IMR-90 (cell line): ENCODE results near the gene DYNC1LI2. TPM values are rescaled to one million over a fixed set of nuclear protein-coding genes. Genes with fewer than 3 reads are reported as not detected.
A peak's percentile ranks its signal among the peaks of the same experiment; 100 is the strongest.

Experiments used
- ATAC-seq: fragments of 200-7000 bp; cut with Tn5 transposase; 2 replicates; pipeline ENCODE4 v1.9.1; 2020; ENCODE audit warnings: low read depth, mild to moderate bottlenecking, moderate library complexity
- BruUV-seq: library from RNA; stranded (reverse); fragments of 400-500 nt; replicated peaks from 2 replicates; lab custom pipeline; 2021; lab: Mats Ljungman, UMichigan
- CTCF ChIA-PET: fragments of 300-600 bp; formaldehyde crosslinking; extraction: SDS; loops from one replicate; lab custom pipeline; 2021; ENCODE audit warnings: antibody characterized with exemption; lab: Yijun Ruan, JAX
- POLR2A ChIA-PET: fragments of 300-600 bp; sonication (Branson Sonifier 250); formaldehyde crosslinking; loops from one replicate; lab custom pipeline; 2022; ENCODE audit warnings: antibody characterized with exemption; ENCODE audit not compliant: unreplicated experiment; lab: Charles Lee
- DNase-seq: peaks from one replicate; pipeline ENCODE4 v3.0.0; 2013
- H2AFZ ChIP-seq: replicated peaks from 2 replicates; pipeline ENCODE3; 2013; ENCODE audit warnings: low read length, mild to moderate bottlenecking; ENCODE audit not compliant: poor library complexity
- H2AK5ac ChIP-seq: 2 replicates; pipeline ENCODE4 v1.6.1; 2013; ENCODE audit warnings: low read depth, low read length, inconsistent platforms
- H2AK9ac ChIP-seq: replicated peaks from 2 replicates; pipeline ENCODE3; 2013; ENCODE audit warnings: mild to moderate bottlenecking, low read depth, low read length, moderate library complexity; ENCODE audit not compliant: poor library complexity
- H2BK120ac ChIP-seq: 2 replicates; pipeline ENCODE4 v1.6.1; 2013; ENCODE audit warnings: low read depth, low read length, inconsistent platforms
- H2BK15ac ChIP-seq: 3 replicates; pipeline ENCODE4 v1.6.1; 2013; ENCODE audit warnings: low read depth, low read length, inconsistent platforms
- H2BK20ac ChIP-seq: 2 replicates; pipeline ENCODE4 v1.6.1; 2013; ENCODE audit warnings: low read depth, mild to moderate bottlenecking, inconsistent platforms, low read length, moderate library complexity
- H2BK5ac ChIP-seq: 2 replicates; pipeline ENCODE4 v1.6.1; 2013; ENCODE audit warnings: mild to moderate bottlenecking, low read depth, low read length, inconsistent platforms; ENCODE audit not compliant: poor library complexity, severe bottlenecking
- H3K14ac ChIP-seq: replicated peaks from 2 replicates; pipeline ENCODE4 v1.6.1; 2013; ENCODE audit warnings: low read depth, low read length, inconsistent platforms
- H3K18ac ChIP-seq: 2 replicates; pipeline ENCODE4 v1.6.1; 2013; ENCODE audit warnings: low read depth, low read length, control low read depth
- H3K23ac ChIP-seq: 2 replicates; pipeline ENCODE4 v1.6.1; 2013; ENCODE audit warnings: low read depth, low read length, inconsistent platforms
- H3K27ac ChIP-seq: 2 replicates; pipeline ENCODE4 v1.5.1; 2013; ENCODE audit warnings: mild to moderate bottlenecking, control low read depth, low read length; ENCODE audit not compliant: insufficient read depth
- H3K27me3 ChIP-seq: 2 replicates; pipeline ENCODE4 v1.6.1; 2013; ENCODE audit warnings: low read length; ENCODE audit not compliant: control insufficient read depth, insufficient read depth
- H3K36me3 ChIP-seq: 2 replicates; pipeline ENCODE4 v1.6.1; 2013; ENCODE audit warnings: low read length, mixed read lengths; ENCODE audit not compliant: control insufficient read depth, insufficient read depth
- H3K4ac ChIP-seq: 2 replicates; pipeline ENCODE4 v1.6.1; 2013; ENCODE audit warnings: low read depth, low read length, inconsistent platforms
- H3K4me1 ChIP-seq: 2 replicates; pipeline ENCODE4 v1.6.1; 2013; ENCODE audit warnings: low read length, mixed read lengths; ENCODE audit not compliant: control insufficient read depth, insufficient read depth
- H3K4me2 ChIP-seq: 2 replicates; pipeline ENCODE4 v1.6.1; 2013; ENCODE audit warnings: low read depth, mild to moderate bottlenecking, control low read depth, low read length, moderate library complexity
- H3K4me3 ChIP-seq: 2 replicates; pipeline ENCODE4 v1.5.1; 2013; ENCODE audit warnings: low read depth, mild to moderate bottlenecking, control low read depth, low read length, moderate library complexity; ENCODE audit not compliant: insufficient read depth
- H3K56ac ChIP-seq: 2 replicates; pipeline ENCODE4 v1.6.1; 2013; ENCODE audit warnings: low read length, inconsistent platforms; ENCODE audit not compliant: insufficient read depth; ENCODE audit errors: extremely low read depth
- H3K79me1 ChIP-seq, 2 experiments: 2 replicates each; pipeline ENCODE4 v1.6.1; 2013; ENCODE audit warnings: low read length in 2 of 2, inconsistent platforms in 1 of 2, low read depth in 1 of 2
- H3K9ac ChIP-seq: 2 replicates; pipeline ENCODE4 v1.6.1; 2013; ENCODE audit warnings: low read depth, low read length, control low read depth
- H3K9me1 ChIP-seq: 2 replicates; pipeline ENCODE4 v1.6.1; 2013; ENCODE audit warnings: low read length, inconsistent platforms; ENCODE audit not compliant: insufficient read depth
- H3K9me3 ChIP-seq: 2 replicates; pipeline ENCODE4 v1.6.1; 2013; ENCODE audit warnings: low read length; ENCODE audit not compliant: control insufficient read depth, insufficient read depth
- H4K20me1 ChIP-seq: 2 replicates; pipeline ENCODE4 v1.6.1; 2013; ENCODE audit warnings: low read length, inconsistent platforms; ENCODE audit not compliant: insufficient read depth
- H4K5ac ChIP-seq: 2 replicates; pipeline ENCODE4 v1.6.1; 2013; ENCODE audit warnings: mild to moderate bottlenecking, low read depth, low read length, control low read depth
- H4K8ac ChIP-seq, 2 experiments: 2 replicates each; pipeline ENCODE4 v1.6.1; 2013; ENCODE audit warnings: low read depth in 2 of 2, low read length in 2 of 2, control low read depth in 1 of 2, inconsistent platforms in 1 of 2
- H4K91ac ChIP-seq: 2 replicates; pipeline ENCODE4 v1.6.1; 2013; ENCODE audit warnings: low read depth, low read length, inconsistent platforms; ENCODE audit not compliant: insufficient read depth
- MAZ ChIP-seq: IDR thresholded peaks from 2 replicates; pipeline ENCODE4 v1.6.1; 2012; ENCODE audit warnings: low read depth, mild to moderate bottlenecking, low read length, improper control_type of control experiment, moderate library complexity, borderline replicate concordance
- MXI1 ChIP-seq: IDR thresholded peaks from 2 replicates; pipeline ENCODE4 v1.6.1; 2012; ENCODE audit warnings: low read depth, mild to moderate bottlenecking, low read length, moderate library complexity, borderline replicate concordance
- RFX5 ChIP-seq: IDR thresholded peaks from 2 replicates; pipeline ENCODE4 v1.8.0; 2012; ENCODE audit warnings: low read depth, mild to moderate bottlenecking, low read length, moderate library complexity
- WGBS, 2 experiments: methylation state at CpG; one replicate each; pipeline versions ENCODE4 v1.1.5 to v1.1.7; 2013; ENCODE audit warnings: missing lambda C conversion rate in 2 of 2; ENCODE audit not compliant: insufficient read length in 1 of 2; ENCODE audit errors: extremely low coverage in 2 of 2; 5-methylcytosine and 5-hydroxymethylcytosine counted together
- dilution Hi-C: fragments of 300-500 bp; cut with HindIII; formaldehyde crosslinking; loops from one replicate; pipeline ENCODE4 v1.14.3; 2018; ENCODE audit warnings: low sequenced_read_pairs; ENCODE audit not compliant: unreplicated experiment
- in situ Hi-C: fragments of 300-500 bp; cut with MboI; formaldehyde crosslinking; loops from 3 replicates; pipeline ENCODE4 v1.14.3; 2019; ENCODE audit warnings: low sequenced_read_pairs, inconsistent platforms, mixed read lengths
- intact Hi-C: fragments of 100-400 bp; cut with micrococcal nuclease; formaldehyde crosslinking; loops from 2 replicates; pipeline ENCODE4 v1.10.0; 2022
- polyA plus RNA-seq, 3 experiments: library from polyadenylated mRNA; depleted of rRNA; stranded (reverse); fragments of >200 nt; gene quantifications; 2 replicates each; pipeline ENCODE4 v1.2.3, GENCODE V29; 2012; ENCODE audit warnings: low replicate concordance in 1 of 3
- total RNA-seq: library from RNA; depleted of rRNA; stranded (reverse); fragments of >200 nt; gene quantifications from 2 replicates; pipeline ENCODE4 v1.2.3, GENCODE V29; 2012

The DYNC1LI2 gene
- total and polyA plus RNA-seq, 2 of the 4 experiments (the other 2 are of a cell fraction), result 65.3 to 88.4 TPM

- peak overlapping the region; percentile 96 for H3K14ac ChIP-seq
- H3K4me1 ChIP-seq, result peaks cover 4% of the 10 kb centered on the region
- ChIA-PET POLR2A (interaction anchor here (0.6 kb wide), 1 partner anchor 177 kb away, joined by 3 read pairs; no protein-coding TSS in a partner anchor), CTCF (interaction anchor here (0.6 to 2.2 kb wide), 6 partner anchors 10 to 80 kb away, joined by 3 to 10 read pairs (median 5); partner anchors contain the start of gene NAE1)
- H3K36me3 ChIP-seq, result peaks cover 25% of the 10 kb centered on the region
- in situ Hi-C loops (no loop called here), dilution Hi-C loops (no loop called here), intact Hi-C loops (loop anchor here (5.0 kb wide), 1 partner anchor 116 kb away; no protein-coding TSS in a partner anchor)
- H3K27me3 ChIP-seq, result peaks cover 3% of the 10 kb centered on the region
- peaks cover 2% of the 10 kb centered on the region; the same call in 1 of the 2 replicates for H3K9me1 ChIP-seq
- peaks cover 20 to 41% of the 10 kb centered on the region in 2 experiments for H3K79me1 ChIP-seq
- peak overlapping the region; percentile 90 for H3K4me3 ChIP-seq
- peak overlapping the region; percentile 73 for H2BK5ac ChIP-seq
- ATAC-seq (peak; percentile 27), DNase-seq (no peak)
- BruUV-seq, result TSS peak; percentile 46
- H2AK9ac ChIP-seq, result peak overlapping the region; percentile 96
- peak overlapping the region; percentile 97 for H2AFZ ChIP-seq
- peak overlapping the region; percentile 75 to 89; a peak in 3 of 4 replicates for H4K8ac ChIP-seq
- H4K20me1 ChIP-seq, result peaks cover 47% of the 10 kb centered on the region
- H2BK15ac ChIP-seq, result no peak overlapping the region
- peak overlapping the region; percentile 68; the same call in 1 of the 2 replicates for H3K56ac ChIP-seq
- no peak for TF ChIP-seq MAZ
- 0 out of 2 replicates have a peak, but pooled peaks have one; percentile 47 for TF ChIP-seq MXI1
- TF ChIP-seq RFX5, result no peak
- no peak overlapping the region for H3K18ac ChIP-seq
- peak overlapping the region; percentile 97 for H3K4me2 ChIP-seq
- 0% methylated on average over 10 of the region's 22 CpGs; no CpG with 5 or more reads in 1 of the 2 experiments for WGBS, 2 experiments
- peak overlapping the region; percentile 80 for H3K23ac ChIP-seq
- H2AK5ac ChIP-seq, result peak overlapping the region; percentile 90
- H3K27ac ChIP-seq, result peak overlapping the region; percentile 99
- H4K91ac ChIP-seq, result peak overlapping the region; percentile 73; the same call in 1 of the 2 replicates
- peak overlapping the region; percentile 94 for H3K9ac ChIP-seq
- H2BK120ac ChIP-seq, result no peak overlapping the region
- H2BK20ac ChIP-seq, result no peak overlapping the region
- H3K4ac ChIP-seq, result peak overlapping the region; percentile 91
- peak overlapping the region; percentile 78 for H4K5ac ChIP-seq
- H3K9me3 ChIP-seq, result no peaks in the 10 kb centered on the region
These were observed 431 bp downstream of the DYNC1LI2 start for GRCh38 chr16:66751053-66751302.
